ENCODE measurements around the gene TSPAN5.
A peak's percentile ranks its signal among the peaks of the same experiment; 100 is the strongest.
"Not testable (repeated sequence)": the region's sequence is repeated elsewhere in the genome, so short reads cannot be mapped to it uniquely, and the experiment has no call there.

The TSPAN5 gene

GRCh38 chr4:98481167-98481566 lies 177.2 kb downstream of the TSPAN5 start:
- no peak overlapping the region for H3K4me3 ChIP-seq (replicated peaks; ENCODE audit: low read depth, low read length)
- no peak for DNase-seq (ENCODE audit: low read depth)
- TF ChIP-seq CTCF (IDR thresholded peaks at IDR 0.05; ENCODE audit: low read length, missing control alignments): no peak

- no peak for TF ChIP-seq CTCF (IDR thresholded peaks at IDR 0.05; ENCODE audit: low read length, missing control alignments)
- no peak for DNase-seq (ENCODE audit: low read depth)
- no peak overlapping the region for H3K4me3 ChIP-seq (replicated peaks; ENCODE audit: low read depth, low read length)
These were observed 177.9 kb downstream of the TSPAN5 start for GRCh38 chr4:98480535-98480934.

GRCh38 chr4:98479590-98479989 lies 178.8 kb downstream of the TSPAN5 start:
- DNase-seq (ENCODE audit: low read depth); H3K4me3 ChIP-seq (replicated peaks; ENCODE audit: low read depth, low read length): not testable (repeated sequence)

- no peak for TF ChIP-seq CTCF (IDR thresholded peaks at IDR 0.05; ENCODE audit: low read length, missing control alignments)
- no peak for DNase-seq (ENCODE audit: low read depth)
These were observed 181.5 kb downstream of the TSPAN5 start for GRCh38 chr4:98476891-98477290.

GRCh38 chr4:98474408-98474844 lies 184.0 kb downstream of the TSPAN5 start:
- H3K4me3 ChIP-seq (replicated peaks; ENCODE audit: low read depth, low read length): no peak overlapping the region
- no peak for TF ChIP-seq CTCF (IDR thresholded peaks at IDR 0.05; ENCODE audit: low read length, missing control alignments)
- DNase-seq (ENCODE audit: low read depth): peak; percentile 74

More at GRCh38 chr4:98476891-98477290, 181.5 kb downstream of the TSPAN5 start:
- H3K4me3 ChIP-seq (replicated peaks; ENCODE audit: low read depth, low read length): no peak overlapping the region

- no peak for TF ChIP-seq CTCF (IDR thresholded peaks at IDR 0.05; ENCODE audit: low read length, missing control alignments)
- no peak overlapping the region for H3K4me3 ChIP-seq (replicated peaks; ENCODE audit: low read depth, low read length)
- DNase-seq (ENCODE audit: low read depth): peak; percentile 27
These were observed 185.4 kb downstream of the TSPAN5 start for GRCh38 chr4:98473046-98473445.

- no peak for TF ChIP-seq CTCF (IDR thresholded peaks at IDR 0.05; ENCODE audit: low read length, missing control alignments)
- no peak for DNase-seq (ENCODE audit: low read depth)
- no peak overlapping the region for H3K4me3 ChIP-seq (replicated peaks; ENCODE audit: low read depth, low read length)
These were observed 187.6 kb downstream of the TSPAN5 start for GRCh38 chr4:98470831-98471230.

Measured in fibroblast of pulmonary artery (primary cell).